GM12872 (cell line): ENCODE measurements around the gene FADD.

Source experiments
- CTCF ChIP-seq: IDR thresholded peaks from 3 replicates; pipeline ENCODE4 v1.5.1; 2011; ENCODE audit warnings: low read depth, mild to moderate bottlenecking, low read length, moderate library complexity; ENCODE audit not compliant: insufficient read depth

The FADD gene

GRCh38 chr11:70161043-70161625, 42.0 kb upstream of the FADD start:
- TF ChIP-seq CTCF, result no peak

DNA sequence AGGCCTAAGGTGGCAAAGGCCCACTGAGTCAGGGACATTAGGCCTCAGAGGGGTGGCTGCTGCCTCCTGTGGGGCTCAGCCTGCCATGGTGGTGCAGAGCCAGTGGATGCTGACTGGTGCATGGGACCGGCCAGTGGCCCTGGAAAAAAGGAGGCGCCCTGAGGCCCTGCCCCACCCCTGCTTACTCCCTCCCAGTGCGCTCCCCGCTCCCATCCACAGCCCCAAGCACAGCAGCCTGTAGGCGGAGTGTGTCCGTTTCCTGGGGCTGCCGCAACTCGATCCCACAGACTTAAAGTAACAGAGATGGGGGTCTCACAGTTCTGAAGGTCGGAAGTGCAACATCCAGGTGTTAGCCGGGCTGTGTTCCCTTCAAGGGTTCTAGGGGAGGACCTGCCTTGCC, 38.4 kb upstream of the FADD start:
- no peak for TF ChIP-seq CTCF

DNA sequence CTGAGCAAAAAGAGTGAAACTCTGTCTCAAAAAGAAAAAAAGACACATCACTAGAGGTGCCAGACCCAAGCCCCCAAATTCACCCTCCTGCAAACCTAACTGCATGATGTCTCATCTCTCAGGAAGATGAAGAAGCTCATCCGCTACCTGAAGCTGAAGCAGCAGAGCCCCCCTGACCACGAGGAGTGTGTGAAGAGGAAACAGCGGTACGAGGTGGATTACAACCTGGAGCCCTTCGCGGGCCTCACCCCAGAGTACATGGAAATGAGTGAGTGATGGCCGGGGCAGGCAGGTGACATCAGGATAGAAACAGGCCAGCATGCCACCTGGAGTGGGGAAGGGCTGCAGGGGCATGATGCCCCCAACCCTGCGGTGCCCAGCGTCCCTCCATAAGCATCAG, 36.0 kb upstream of the FADD start:
- no peak for TF ChIP-seq CTCF

DNA sequence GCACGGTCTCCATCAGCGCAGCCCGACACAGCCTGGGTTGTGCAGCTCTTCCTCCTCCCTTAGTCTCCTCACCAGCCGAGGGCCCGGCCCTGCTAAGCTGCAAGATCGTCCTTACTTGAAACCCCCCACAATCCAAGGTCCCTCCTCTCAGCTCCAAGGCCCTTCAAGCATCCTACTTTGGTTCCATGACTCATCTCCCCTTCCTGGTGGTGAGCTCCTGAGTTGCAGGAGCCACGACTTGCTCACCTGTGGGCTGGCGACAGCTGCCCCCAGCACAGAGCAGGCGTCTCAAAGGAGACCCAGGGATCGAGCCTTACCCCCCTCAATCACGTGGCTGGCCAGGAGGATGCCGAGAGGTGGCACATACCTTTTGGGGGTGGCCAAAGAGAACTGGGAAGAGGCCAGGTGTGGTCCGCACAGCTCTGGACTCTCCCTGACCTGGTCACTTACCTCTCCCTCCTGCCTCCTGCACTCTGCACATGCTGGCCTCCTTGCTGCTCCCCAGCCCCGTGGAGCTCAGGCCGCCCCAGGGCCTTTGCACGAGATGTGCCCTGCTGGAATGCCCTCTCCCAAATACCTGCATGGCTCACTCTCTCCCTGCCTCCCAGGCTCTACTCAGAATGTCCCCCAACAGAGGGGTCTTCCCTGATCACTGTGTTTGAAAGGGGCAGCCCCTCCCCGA, 35.2 kb upstream of the FADD start:
- no peak for TF ChIP-seq CTCF

DNA sequence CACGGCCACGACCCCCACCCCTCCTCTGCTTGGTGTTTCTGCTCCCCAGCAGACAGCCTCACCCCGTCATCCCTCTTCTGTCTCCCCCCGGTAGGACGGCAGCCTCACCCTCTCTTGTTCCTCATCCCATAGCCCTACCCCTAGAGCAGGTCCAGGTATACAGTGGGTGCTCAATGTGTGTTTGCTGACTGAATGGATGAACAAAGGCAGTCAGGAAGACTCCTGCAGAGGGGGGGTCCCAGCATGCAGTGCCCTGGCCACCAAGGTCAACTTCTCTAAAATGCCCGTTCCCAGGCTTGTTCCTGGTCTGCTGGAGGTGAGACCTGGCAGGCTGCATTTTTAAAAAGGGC, 34.7 kb upstream of the FADD start:
- TF ChIP-seq CTCF, result no peak

GRCh38 chr11:70169127-70169526, 34.0 kb upstream of the FADD start:
- no peak for TF ChIP-seq CTCF

DNA sequence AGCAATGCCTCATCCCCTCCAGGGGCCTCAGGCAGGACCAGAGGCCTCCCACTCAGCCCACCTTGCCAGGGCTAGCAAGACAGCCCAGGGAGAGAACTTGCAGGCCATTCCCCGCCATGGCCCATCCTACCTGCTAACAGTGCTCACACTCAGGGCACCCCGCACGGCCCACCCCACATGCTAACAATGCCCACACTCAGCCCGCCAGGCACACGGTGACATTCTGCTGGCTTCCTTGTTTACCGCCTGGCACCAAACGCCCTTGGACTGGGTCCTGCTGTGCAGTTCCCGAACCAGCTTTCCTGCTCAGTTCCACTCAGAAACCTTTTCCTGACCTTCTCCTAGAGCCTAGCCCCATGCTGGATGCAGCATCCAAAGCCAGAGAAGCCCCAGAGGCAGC, 33.5 kb upstream of the FADD start:
- TF ChIP-seq CTCF, result no peak
